ENCODE results near the gene HES7.

HES7 gene

DNA sequence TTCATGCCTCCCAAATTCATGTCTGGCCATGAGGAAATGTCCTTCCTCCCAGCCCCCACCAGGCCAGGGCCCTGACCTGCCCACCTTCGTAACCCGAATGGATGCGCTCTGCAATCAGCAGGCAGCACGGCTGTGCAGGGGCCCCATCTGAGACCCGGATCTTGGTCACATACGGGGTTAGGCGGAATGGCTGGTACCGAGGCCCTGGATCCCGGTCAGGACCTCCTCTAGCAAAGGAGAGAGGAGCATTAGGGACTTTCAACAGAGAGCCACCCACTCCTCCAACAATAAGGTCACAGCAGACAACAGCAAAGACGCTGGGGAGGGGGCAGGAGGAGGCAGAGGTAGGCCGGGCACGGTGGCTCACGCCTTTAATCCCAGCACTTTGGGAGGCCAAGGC, 24.7 kb upstream of the HES7 start:
- peaks cover 16% of the 10 kb centered on the region for H3K4me1 ChIP-seq (ENCODE audit: control insufficient read depth, insufficient read depth, low read length, poor library complexity, severe bottlenecking)
- no peaks in the 10 kb centered on the region for H3K9me3 ChIP-seq (ENCODE audit: control insufficient read depth, low read length)
- 98 to 100% methylated on average over 6 to 7 of the region's 13 CpGs for WGBS, 2 experiments (ENCODE audit: insufficient coverage in 2 of 2)
- H3K4me3 ChIP-seq (ENCODE audit: extremely low read depth, insufficient read depth, low read length, poor library complexity, severe bottlenecking) = no peak overlapping the region
- peaks cover 63% of the 10 kb centered on the region for H3K36me3 ChIP-seq (ENCODE audit: control insufficient read depth, insufficient read depth, low read length)
- H3K27ac ChIP-seq (ENCODE audit: low read depth, low read length, severe bottlenecking) = no peak overlapping the region

DNA sequence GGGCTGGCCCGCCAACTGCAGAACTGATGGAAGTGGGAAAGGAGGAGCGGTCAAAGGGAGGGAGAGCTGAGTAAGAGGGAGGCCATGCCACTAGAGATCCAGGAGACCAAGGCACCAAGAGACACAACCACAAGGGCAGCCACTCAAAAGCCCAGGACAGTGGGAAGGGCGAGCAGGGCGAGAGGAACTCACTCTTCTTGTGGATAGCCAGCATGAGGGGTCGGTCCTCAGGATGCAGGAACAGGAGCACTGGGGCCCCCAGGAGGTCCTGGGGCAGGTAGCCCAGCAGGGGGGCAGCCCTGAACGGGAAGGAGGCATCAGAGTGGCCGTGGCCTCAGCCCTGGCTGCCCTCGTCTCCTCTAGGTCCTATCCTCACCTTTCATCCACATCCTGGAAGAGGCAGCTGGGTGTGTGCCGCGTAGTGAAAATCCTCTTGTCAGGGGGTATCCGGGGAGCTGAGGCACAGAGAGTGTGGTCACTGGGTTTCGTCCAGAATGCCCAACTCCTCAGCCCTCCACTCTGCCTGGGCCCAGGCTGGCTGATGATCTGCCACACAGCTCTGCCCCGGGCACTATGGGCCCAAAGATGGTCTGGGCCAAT, 24.0 kb upstream of the HES7 start:
- Histone ChIP-seq H3K36me3 (ENCODE audit: control insufficient read depth, insufficient read depth, low read length) (peaks cover 69% of the 10 kb centered on the region), H3K27ac (ENCODE audit: low read depth, low read length, severe bottlenecking) (no peak overlapping the region)
- 92 to 96% methylated on average over 10 to 13 of the region's 13 CpGs for WGBS, 2 experiments (ENCODE audit: insufficient coverage in 2 of 2)

DNA sequence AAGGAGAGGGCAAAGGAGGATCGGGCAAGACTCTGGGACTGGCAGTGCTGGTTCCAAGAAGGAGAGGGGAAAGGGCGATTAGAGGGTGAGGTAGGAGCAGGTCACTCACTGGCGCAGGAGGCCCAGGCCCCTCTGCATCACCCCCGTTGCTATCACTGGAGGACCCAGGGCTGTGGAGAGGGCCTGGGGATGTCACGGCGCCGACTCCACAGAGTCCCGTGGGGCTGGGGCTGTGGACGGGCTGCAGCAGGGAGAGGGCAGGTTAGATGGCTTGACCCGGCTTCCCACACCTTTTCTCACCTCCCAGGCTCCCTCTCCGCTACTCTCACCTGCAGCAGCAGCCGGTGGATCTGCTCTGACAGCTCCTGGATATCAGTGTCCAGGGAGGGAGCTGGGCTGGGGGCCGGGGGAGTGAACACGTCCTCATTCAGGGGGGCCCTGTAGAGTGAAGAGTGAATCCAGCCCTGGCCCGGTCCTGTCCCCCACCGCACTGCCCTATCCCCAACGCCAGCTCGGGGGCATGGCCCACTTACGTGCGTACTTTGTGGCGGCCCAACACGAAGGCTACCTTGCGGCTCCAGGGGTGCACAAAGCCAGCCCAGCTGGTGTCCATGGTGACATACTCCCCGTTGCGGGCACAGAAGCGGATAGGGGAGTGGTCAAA, 23.4 kb upstream of the HES7 start:
- WGBS, 2 experiments (ENCODE audit: insufficient coverage in 2 of 2) = 92 to 96% methylated on average over 20 to 21 of the region's 26 CpGs
- Histone ChIP-seq H3K4me3 (ENCODE audit: extremely low read depth, insufficient read depth, low read length, poor library complexity, severe bottlenecking) (no peak overlapping the region), H3K27ac (ENCODE audit: low read depth, low read length, severe bottlenecking) (no peak overlapping the region), H3K9me3 (ENCODE audit: control insufficient read depth, low read length) (no peaks in the 10 kb centered on the region), H3K36me3 (ENCODE audit: control insufficient read depth, insufficient read depth, low read length) (peaks cover 75% of the 10 kb centered on the region), H3K4me1 (ENCODE audit: control insufficient read depth, insufficient read depth, low read length, poor library complexity, severe bottlenecking) (peaks cover 4% of the 10 kb centered on the region)

More for the DNA sequence above, 24.0 kb upstream of the HES7 start:
- Histone ChIP-seq H3K4me1 (ENCODE audit: control insufficient read depth, insufficient read depth, low read length, poor library complexity, severe bottlenecking) (peaks cover 10% of the 10 kb centered on the region), H3K9me3 (ENCODE audit: control insufficient read depth, low read length) (no peaks in the 10 kb centered on the region), H3K4me3 (ENCODE audit: extremely low read depth, insufficient read depth, low read length, poor library complexity, severe bottlenecking) (no peak overlapping the region)

DNA sequence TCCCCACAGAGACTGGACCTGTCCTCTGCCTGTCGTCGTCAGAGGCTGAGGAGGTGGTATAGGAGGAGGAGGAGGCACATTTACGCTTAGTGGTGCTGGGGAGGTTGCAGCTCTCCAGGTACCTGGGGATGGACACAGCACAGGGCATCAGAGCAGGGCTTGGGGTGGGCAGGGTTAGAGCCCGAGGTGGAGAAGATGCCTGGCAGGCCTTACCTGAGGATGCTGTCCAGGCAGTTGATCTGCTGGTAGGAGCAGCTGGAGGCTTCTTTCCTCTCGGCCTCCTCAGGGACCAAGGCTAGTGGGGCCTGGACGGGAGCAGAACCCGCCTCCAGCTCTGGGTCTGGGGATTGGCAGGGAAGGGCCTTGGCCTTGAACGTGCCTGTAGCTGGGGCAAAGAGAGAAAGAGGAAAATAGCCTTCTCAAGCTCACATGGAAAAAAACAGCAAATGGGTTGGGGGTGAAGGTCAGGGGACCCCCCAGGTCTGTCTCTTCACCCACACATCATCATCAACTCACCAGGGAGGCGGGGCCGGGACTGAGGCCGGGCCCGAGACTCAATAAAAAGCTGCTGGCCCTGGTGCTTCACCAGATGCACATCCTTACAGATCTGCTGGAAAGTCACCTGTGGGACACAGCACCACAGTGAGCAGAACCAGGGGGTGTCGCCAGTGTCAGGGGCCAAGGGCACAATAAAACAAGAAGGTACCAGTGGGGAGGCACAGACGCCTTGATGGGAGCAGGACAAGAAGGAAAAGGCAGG, 22.7 kb upstream of the HES7 start:
- H3K36me3 ChIP-seq (ENCODE audit: control insufficient read depth, insufficient read depth, low read length) = peaks cover 82% of the 10 kb centered on the region
- WGBS, 2 experiments (ENCODE audit: insufficient coverage in 2 of 2) = 98% methylated on average over 5 to 12 of the region's 14 CpGs
- H3K9me3 ChIP-seq (ENCODE audit: control insufficient read depth, low read length) = no peaks in the 10 kb centered on the region
- no peak overlapping the region for H3K27ac ChIP-seq (ENCODE audit: low read depth, low read length, severe bottlenecking)
- H3K4me1 ChIP-seq (ENCODE audit: control insufficient read depth, insufficient read depth, low read length, poor library complexity, severe bottlenecking) = peaks cover 4% of the 10 kb centered on the region
- H3K4me3 ChIP-seq (ENCODE audit: extremely low read depth, insufficient read depth, low read length, poor library complexity, severe bottlenecking) = no peak overlapping the region

DNA sequence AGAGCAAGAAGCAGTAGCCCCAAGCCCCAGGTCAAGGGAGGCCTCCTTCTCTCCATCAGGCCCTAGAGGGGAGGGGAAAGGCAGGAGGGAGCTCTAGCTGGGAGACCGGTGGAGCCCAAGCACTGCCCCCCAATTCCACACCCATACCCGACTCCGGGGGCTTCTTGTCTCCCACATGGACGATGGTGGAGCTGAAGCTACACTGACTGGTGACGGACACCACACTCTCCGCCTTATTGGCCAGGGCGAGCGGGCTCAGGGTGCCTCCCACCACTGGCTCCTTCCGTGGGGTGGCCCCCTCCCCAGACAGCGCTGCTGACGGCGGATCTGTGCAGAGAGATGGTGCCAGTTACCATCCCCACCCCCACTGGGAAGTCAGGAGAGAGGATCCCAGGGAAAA, 21.9 kb upstream of the HES7 start:
- WGBS, 2 experiments (ENCODE audit: insufficient coverage in 2 of 2) = 100% methylated on average over 4 of the region's 12 CpGs
- Histone ChIP-seq H3K27ac (ENCODE audit: low read depth, low read length, severe bottlenecking) (no peak overlapping the region), H3K9me3 (ENCODE audit: control insufficient read depth, low read length) (no peaks in the 10 kb centered on the region), H3K4me1 (ENCODE audit: control insufficient read depth, insufficient read depth, low read length, poor library complexity, severe bottlenecking) (peaks cover 4% of the 10 kb centered on the region), H3K36me3 (ENCODE audit: control insufficient read depth, insufficient read depth, low read length) (peaks cover 88% of the 10 kb centered on the region), H3K4me3 (ENCODE audit: extremely low read depth, insufficient read depth, low read length, poor library complexity, severe bottlenecking) (no peak overlapping the region)

DNA sequence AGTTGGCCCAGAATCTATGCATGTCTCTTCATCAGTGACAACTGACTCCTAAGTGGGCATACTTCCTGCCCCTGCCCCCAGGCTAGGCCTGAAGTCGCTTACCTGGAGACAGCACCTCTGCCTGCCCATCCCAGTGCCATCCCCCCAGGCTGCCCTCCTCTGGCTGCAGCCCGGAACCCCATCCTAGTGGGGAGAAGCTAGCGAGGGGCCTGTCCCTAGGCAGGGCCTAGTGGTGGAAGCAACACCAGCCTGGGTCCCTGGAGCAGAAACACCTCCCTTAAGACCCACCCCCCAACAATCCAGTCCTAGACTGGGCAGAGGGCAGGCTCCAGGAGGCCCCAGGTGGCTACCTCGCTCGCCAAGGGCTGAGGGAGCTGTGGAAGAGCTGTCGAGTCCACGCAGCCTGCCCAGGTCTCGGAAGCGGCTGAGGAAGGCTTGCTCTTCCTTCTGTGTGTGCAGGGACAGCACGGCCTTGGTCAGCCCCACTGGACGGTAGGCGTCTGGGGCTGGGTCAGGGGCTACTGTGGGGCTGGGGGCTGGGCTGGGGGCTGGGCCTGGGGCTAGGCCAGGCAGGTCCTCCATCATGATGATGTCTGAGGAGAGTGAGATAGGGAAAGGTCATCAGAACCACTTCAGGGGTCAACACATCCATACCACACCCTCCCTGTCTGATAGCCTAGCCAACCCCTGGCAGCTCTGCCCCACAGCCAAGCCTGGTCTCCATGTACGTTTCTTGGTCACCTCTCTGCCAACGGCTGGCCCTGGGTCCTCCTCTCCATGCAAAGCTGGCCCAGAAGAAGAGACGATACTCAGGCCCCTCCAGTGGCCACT, 20.7 kb upstream of the HES7 start:
- Histone ChIP-seq H3K4me1 (ENCODE audit: control insufficient read depth, insufficient read depth, low read length, poor library complexity, severe bottlenecking) (no peaks in the 10 kb centered on the region), H3K9me3 (ENCODE audit: control insufficient read depth, low read length) (no peaks in the 10 kb centered on the region), H3K4me3 (ENCODE audit: extremely low read depth, insufficient read depth, low read length, poor library complexity, severe bottlenecking) (no peak overlapping the region), H3K36me3 (ENCODE audit: control insufficient read depth, insufficient read depth, low read length) (peaks cover 88% of the 10 kb centered on the region), H3K27ac (ENCODE audit: low read depth, low read length, severe bottlenecking) (no peak overlapping the region)
- WGBS, 2 experiments (ENCODE audit: insufficient coverage in 2 of 2) = 95% methylated on average over 12 of the region's 15 CpGs

DNA sequence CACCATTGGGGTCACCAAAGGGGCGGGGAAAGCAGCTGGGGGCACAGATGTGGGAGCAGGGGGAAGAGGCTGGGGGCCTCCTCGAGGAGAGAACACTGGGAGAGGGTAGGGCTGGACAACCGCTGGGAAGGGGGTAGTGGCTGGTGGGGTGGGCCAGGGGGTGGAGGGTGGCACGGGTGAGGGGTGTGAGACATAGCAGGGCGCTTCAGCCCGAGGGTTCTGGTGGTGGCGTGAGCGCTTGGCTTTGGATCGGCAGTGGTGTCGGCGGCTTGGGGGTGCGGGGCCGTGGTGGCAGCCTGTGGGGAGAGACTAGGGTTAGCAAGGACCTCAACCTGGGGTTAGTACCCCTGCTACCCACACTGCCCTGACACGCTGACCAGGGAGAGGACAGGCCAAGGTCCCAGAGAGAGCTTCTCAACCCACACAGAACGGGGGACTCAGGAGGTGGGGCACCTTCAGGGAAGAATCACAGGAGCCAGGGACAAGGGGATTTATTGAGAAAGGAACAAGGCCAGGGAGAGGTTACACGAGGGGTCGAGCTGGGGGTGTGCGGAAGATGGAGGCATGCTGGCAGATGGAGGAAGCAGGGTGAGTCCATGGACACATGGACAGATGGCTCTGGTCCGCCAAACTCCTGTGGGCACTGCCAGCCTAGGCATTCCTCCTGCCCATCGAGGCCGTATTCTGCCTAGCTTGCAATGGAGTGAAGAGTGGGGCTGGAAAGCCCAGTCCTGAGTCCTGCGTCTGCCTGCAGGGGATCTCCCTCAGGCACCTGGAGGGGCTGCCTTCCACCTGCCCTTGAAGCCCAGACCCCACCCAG, 19.9 kb upstream of the HES7 start:
- H3K27ac ChIP-seq (ENCODE audit: low read depth, low read length, severe bottlenecking) = no peak overlapping the region
- no peaks in the 10 kb centered on the region for H3K4me1 ChIP-seq (ENCODE audit: control insufficient read depth, insufficient read depth, low read length, poor library complexity, severe bottlenecking)
- H3K4me3 ChIP-seq (ENCODE audit: extremely low read depth, insufficient read depth, low read length, poor library complexity, severe bottlenecking) = no peak overlapping the region
- WGBS, 2 experiments (ENCODE audit: insufficient coverage in 2 of 2) = 98 to 99% methylated on average over 16 to 19 of the region's 22 CpGs
- peaks cover 82% of the 10 kb centered on the region for H3K36me3 ChIP-seq (ENCODE audit: control insufficient read depth, insufficient read depth, low read length)
- no peaks in the 10 kb centered on the region for H3K9me3 ChIP-seq (ENCODE audit: control insufficient read depth, low read length)

DNA sequence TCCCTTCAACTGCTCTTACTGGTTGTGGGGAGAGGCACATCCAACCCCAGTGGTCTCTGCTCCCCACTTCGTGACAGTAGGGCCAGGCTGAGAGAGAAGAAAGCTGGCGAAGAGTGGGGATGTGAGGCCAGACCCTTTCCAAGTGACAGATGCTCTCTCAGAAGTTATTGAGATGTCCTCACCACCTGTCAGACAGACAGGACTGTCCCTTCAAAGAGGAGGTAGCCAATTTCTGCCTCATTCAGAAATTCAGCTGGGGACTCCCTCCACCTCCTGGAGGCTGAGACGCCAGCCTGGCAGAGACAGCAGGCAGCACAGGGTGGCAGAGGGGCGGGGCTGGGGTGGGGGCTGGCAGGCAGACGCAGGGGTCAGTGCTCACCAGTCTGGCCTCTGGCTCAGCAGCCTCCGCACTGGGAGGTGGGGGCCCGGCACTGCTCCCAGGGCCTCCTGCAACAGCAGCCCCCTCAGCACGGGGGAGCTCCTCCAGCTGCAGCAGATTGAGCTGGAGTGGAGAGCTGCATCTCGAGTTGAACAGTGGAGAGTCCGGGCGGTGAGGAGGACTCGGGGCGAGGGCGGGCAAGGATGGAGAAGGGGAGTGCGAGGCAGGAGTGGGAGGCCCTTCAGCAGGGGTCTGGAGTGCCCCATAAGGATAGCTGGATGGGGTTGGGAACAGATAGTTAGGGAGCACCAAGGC, 19.1 kb upstream of the HES7 start:
- 95 to 98% methylated on average over 8 to 14 of the region's 15 CpGs for WGBS, 2 experiments (ENCODE audit: insufficient coverage in 2 of 2)
- no peak overlapping the region for H3K27ac ChIP-seq (ENCODE audit: low read depth, low read length, severe bottlenecking)
- H3K36me3 ChIP-seq (ENCODE audit: control insufficient read depth, insufficient read depth, low read length) = peaks cover 74% of the 10 kb centered on the region
- no peaks in the 10 kb centered on the region for H3K9me3 ChIP-seq (ENCODE audit: control insufficient read depth, low read length)
- H3K4me1 ChIP-seq (ENCODE audit: control insufficient read depth, insufficient read depth, low read length, poor library complexity, severe bottlenecking) = peaks cover under 1% of the 10 kb centered on the region
- H3K4me3 ChIP-seq (ENCODE audit: extremely low read depth, insufficient read depth, low read length, poor library complexity, severe bottlenecking) = no peak overlapping the region

DNA sequence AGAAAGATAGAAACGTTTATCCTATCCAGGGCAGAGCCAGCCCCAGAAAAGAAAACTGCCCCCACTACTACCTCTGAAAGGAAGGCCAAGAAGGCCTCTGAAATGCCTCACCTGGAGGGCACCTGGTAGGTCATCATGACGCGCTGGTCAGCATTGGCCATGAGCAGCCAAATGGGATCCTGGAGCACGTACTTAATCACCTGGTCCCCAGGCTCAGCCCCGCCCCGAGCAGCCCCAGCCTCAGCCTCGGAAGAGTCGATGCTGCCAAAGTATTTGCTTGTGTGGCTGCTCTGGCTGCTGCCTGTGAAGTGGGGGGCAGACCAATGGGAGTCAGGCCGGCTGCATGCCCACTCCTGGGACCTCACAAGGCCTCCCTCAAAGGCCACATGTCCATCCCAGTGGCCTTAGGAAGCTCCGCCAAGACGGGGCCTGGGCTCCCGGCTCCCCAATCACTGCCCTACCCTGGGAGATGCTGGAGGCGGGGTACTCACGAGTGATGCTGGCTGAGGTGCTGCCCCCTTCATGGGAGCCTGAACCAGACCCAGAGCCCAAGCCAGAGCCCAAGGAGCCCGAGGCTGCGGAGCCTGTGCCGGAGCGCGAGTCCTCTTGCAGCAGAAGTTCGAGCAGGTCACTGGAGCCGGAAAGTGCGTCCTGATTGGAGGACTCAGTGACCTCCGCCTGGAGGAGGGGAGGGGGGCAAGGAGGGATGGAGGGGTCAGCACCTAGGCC, 18.4 kb upstream of the HES7 start:
- H3K4me1 ChIP-seq (ENCODE audit: control insufficient read depth, insufficient read depth, low read length, poor library complexity, severe bottlenecking) = peaks cover 3% of the 10 kb centered on the region
- H3K9me3 ChIP-seq (ENCODE audit: control insufficient read depth, low read length) = no peaks in the 10 kb centered on the region
- no peak overlapping the region for H3K27ac ChIP-seq (ENCODE audit: low read depth, low read length, severe bottlenecking)
- 95 to 96% methylated on average over 15 to 22 of the region's 23 CpGs for WGBS, 2 experiments (ENCODE audit: insufficient coverage in 2 of 2)
- peaks cover 67% of the 10 kb centered on the region for H3K36me3 ChIP-seq (ENCODE audit: control insufficient read depth, insufficient read depth, low read length)
- no peak overlapping the region for H3K4me3 ChIP-seq (ENCODE audit: extremely low read depth, insufficient read depth, low read length, poor library complexity, severe bottlenecking)

Data from mesodermal cell (in vitro differentiated cells).